ENCODE measurements around the gene METTL8.
A peak's percentile ranks its signal among the peaks of the same experiment; 100 is the strongest.

Gene METTL8

GRCh38 chr2:171330155-171330956, 103.4 kb downstream of the METTL8 start:
- intact Hi-C loops (cut with micrococcal nuclease): no loop called here
- Mint-ChIP-seq H3K9me3 (no peaks in the 10 kb centered on the region), H3K27ac (peak overlapping the region; percentile 60), H3K4me3 (no peak overlapping the region), H3K36me3 (ENCODE audit: low read depth) (no peaks in the 10 kb centered on the region), H3K27me3 (no peaks in the 10 kb centered on the region), H3K4me1 (ENCODE audit: low read depth) (peaks cover 11% of the 10 kb centered on the region)

DNA sequence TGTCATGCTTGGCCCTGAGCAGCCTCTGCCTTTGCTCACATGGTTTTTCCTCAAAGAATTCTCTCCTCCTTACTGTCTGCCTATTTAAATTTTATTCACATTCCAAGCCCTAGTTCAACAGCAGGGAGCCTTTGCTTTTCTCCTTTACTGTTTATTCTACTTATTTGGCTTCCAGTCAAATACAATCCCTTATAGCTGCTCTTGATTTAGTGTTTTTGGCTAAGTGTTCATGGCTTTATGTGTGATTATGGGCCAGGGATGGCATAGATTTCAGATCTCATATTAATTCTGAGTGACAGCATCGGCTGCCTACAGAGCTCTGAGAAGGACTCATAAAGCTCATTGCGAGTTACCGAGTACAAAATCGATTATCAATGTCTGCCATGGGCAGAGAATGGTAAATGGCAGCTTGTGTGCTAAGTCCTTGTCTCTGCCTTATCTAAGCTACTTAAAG, 106.7 kb downstream of the METTL8 start:
- no peak overlapping the region for H3K4me3 Mint-ChIP-seq
- intact Hi-C loops (cut with micrococcal nuclease): no loop called here
- H3K9me3 Mint-ChIP-seq: no peaks in the 10 kb centered on the region
- H3K4me1 Mint-ChIP-seq (ENCODE audit: low read depth): peaks cover 24% of the 10 kb centered on the region
- no peak overlapping the region for H3K27ac Mint-ChIP-seq
- H3K27me3 Mint-ChIP-seq: no peaks in the 10 kb centered on the region
- H3K36me3 Mint-ChIP-seq (ENCODE audit: low read depth): no peaks in the 10 kb centered on the region

DNA sequence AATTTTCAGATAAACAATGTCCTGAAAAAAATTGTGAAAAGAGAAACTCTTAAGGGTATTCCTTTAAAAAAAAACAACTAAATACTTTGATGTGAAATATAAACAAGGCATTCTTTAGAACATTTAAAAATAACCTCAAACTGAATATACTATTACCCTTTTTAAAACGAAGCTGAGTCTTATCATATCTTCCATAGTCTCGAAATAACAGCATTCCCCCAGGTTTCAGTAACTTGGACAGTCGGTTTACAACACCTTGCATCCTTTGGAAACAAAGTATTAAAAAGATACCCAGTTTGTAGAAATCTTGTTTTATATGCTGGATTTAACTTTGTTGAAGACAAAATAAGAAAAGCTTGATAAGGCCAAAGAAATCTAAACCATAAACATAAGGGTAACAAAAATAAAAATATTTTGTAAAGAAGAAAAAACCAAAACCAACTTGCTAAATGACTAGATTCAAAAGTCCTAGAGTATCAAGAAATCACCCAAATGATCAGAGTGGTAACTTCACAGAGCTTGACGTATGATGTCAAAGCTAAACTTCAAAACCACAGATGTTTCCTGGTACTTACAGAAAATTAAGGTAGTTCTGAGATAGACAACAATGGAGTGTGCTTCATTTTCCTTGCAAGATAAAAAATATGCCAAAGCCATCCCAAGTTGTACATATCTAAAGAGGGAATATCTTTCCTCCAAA, 107.8 kb downstream of the METTL8 start:
- peaks cover 22% of the 10 kb centered on the region for H3K4me1 Mint-ChIP-seq (ENCODE audit: low read depth)
- no peaks in the 10 kb centered on the region for H3K9me3 Mint-ChIP-seq
- H3K27me3 Mint-ChIP-seq: no peaks in the 10 kb centered on the region
- no peak overlapping the region for H3K27ac Mint-ChIP-seq
- intact Hi-C loops (cut with micrococcal nuclease): no loop called here
- no peak overlapping the region for H3K4me3 Mint-ChIP-seq
- H3K36me3 Mint-ChIP-seq (ENCODE audit: low read depth): no peaks in the 10 kb centered on the region

- peaks cover 18% of the 10 kb centered on the region for H3K4me1 Mint-ChIP-seq (ENCODE audit: low read depth)
- intact Hi-C loops (cut with micrococcal nuclease): no loop called here
- no peak overlapping the region for H3K27ac Mint-ChIP-seq
- H3K9me3 Mint-ChIP-seq: no peaks in the 10 kb centered on the region
- no peak overlapping the region for H3K4me3 Mint-ChIP-seq
- H3K36me3 Mint-ChIP-seq (ENCODE audit: low read depth): no peaks in the 10 kb centered on the region
- H3K27me3 Mint-ChIP-seq: no peaks in the 10 kb centered on the region
Measured at GRCh38 chr2:171323971-171324528, 109.7 kb downstream of the METTL8 start.

DNA sequence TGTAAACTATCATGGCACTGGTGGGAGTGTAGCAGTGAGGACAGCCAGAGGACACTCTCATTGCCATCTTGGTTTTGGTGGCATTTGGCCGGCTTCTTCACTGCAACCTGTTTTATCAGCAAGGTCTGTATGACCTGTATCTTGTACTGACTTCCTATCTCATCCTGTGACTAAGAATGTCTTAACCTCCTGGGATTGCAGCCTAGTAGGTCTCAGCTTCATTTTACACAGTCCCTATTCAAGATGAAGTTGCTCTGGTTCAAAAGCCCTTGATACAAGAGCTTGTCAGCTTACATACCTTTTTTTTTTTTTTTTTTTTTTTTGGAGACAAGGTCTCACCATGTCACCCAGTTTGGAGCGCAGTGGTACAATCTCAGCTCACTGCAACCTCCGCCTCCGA, 110.9 kb downstream of the METTL8 start:
- no peak overlapping the region for H3K27ac Mint-ChIP-seq
- peaks cover 27% of the 10 kb centered on the region for H3K4me1 Mint-ChIP-seq (ENCODE audit: low read depth)

DNA sequence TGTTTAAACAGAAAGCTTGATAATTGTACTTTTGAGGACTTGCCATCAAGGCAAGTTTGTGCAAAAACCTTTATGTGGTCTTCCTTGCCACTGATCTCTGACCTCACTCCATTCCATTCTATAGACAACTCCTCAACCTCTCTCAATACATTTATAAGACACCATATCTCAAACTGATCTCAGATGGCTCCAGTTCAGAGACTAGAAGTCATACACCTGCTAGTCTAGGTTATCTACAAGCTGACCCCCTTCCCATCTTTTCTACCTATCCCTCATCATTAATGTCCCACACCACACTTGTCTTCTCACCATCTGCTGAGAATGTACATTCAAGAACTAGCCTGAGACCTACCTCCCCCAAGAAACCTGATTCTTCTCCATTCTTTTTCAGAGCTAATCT, 113.1 kb downstream of the METTL8 start:
- H3K4me1 Mint-ChIP-seq (ENCODE audit: low read depth): peaks cover 27% of the 10 kb centered on the region
- intact Hi-C loops (cut with micrococcal nuclease): no loop called here
- H3K4me3 Mint-ChIP-seq: no peak overlapping the region

More for the DNA sequence above, 110.9 kb downstream of the METTL8 start:
- Mint-ChIP-seq H3K4me3 (no peak overlapping the region), H3K9me3 (no peaks in the 10 kb centered on the region), H3K27me3 (no peaks in the 10 kb centered on the region), H3K36me3 (ENCODE audit: low read depth) (no peaks in the 10 kb centered on the region)
- intact Hi-C loops (cut with micrococcal nuclease): no loop called here

DNA sequence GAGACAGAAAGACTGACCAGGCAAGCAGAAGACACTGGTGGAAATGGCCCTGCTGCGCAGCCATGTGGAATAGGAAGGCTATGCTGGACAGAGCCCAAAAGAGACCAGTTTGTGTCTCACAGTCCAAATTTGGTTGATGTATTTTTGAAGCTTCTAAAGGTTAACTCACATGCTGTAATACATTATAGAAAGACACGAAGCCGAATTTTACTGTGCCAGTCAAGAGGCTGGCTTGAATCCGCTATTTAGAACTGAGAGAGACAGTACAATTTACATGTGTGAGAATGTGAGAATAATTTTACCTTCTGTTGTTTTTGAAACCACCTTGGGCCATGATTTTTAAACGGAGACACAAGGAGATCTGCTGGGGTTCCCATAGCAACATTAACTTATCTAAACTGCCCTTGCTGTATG, 113.6 kb downstream of the METTL8 start:
- Mint-ChIP-seq H3K27ac (no peak overlapping the region), H3K4me3 (no peak overlapping the region), H3K36me3 (ENCODE audit: low read depth) (no peaks in the 10 kb centered on the region), H3K4me1 (ENCODE audit: low read depth) (peaks cover 27% of the 10 kb centered on the region), H3K27me3 (no peaks in the 10 kb centered on the region), H3K9me3 (no peaks in the 10 kb centered on the region)
- intact Hi-C loops (cut with micrococcal nuclease): no loop called here

More for the DNA sequence above, 113.1 kb downstream of the METTL8 start:
- no peak overlapping the region for H3K27ac Mint-ChIP-seq
- H3K9me3 Mint-ChIP-seq: no peaks in the 10 kb centered on the region
- H3K36me3 Mint-ChIP-seq (ENCODE audit: low read depth): no peaks in the 10 kb centered on the region
- H3K27me3 Mint-ChIP-seq: no peaks in the 10 kb centered on the region

GRCh38 chr2:171319164-171319810, 114.5 kb downstream of the METTL8 start:
- intact Hi-C loops (cut with micrococcal nuclease): no loop called here
- peaks cover 25% of the 10 kb centered on the region for H3K4me1 Mint-ChIP-seq (ENCODE audit: low read depth)
- no peaks in the 10 kb centered on the region for H3K9me3 Mint-ChIP-seq
- H3K27me3 Mint-ChIP-seq: no peaks in the 10 kb centered on the region
- no peak overlapping the region for H3K27ac Mint-ChIP-seq
- H3K36me3 Mint-ChIP-seq (ENCODE audit: low read depth): no peaks in the 10 kb centered on the region
- no peak overlapping the region for H3K4me3 Mint-ChIP-seq

DNA sequence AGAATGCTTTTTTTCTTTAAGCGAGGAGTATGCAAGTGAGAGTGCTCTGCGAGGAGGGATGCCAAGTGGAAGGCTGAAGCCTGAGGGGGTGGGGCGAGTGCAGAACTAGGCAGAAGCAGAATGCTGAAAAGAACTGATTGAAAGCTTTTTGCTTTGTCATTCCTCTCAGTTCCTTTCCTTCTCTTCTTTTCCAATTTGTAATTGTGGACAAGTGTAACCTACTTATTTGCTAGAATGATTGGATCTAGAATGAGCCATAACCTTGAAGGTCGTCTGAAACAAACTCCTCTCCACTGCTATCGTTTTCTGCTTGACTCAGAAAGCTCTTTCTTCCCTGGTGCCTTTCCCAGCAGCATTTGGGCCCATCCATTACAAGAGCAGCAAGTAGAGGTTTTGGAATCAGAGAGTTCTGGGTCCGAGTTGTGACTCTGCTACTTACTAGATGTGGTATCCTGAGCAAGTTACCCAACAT, 115.3 kb downstream of the METTL8 start:
- intact Hi-C loops (cut with micrococcal nuclease): no loop called here
- H3K4me3 Mint-ChIP-seq: no peak overlapping the region
- no peaks in the 10 kb centered on the region for H3K27me3 Mint-ChIP-seq
- no peaks in the 10 kb centered on the region for H3K36me3 Mint-ChIP-seq (ENCODE audit: low read depth)
- H3K4me1 Mint-ChIP-seq (ENCODE audit: low read depth): peaks cover 17% of the 10 kb centered on the region
- no peaks in the 10 kb centered on the region for H3K9me3 Mint-ChIP-seq
- H3K27ac Mint-ChIP-seq: no peak overlapping the region

- Mint-ChIP-seq H3K4me3 (no peak overlapping the region), H3K27ac (no peak overlapping the region), H3K27me3 (no peaks in the 10 kb centered on the region), H3K36me3 (ENCODE audit: low read depth) (no peaks in the 10 kb centered on the region), H3K4me1 (ENCODE audit: low read depth) (peaks cover 14% of the 10 kb centered on the region), H3K9me3 (peaks cover 3% of the 10 kb centered on the region)
- intact Hi-C loops (cut with micrococcal nuclease): no loop called here
Measured at GRCh38 chr2:171317492-171318125, 116.2 kb downstream of the METTL8 start.

GRCh38 chr2:171316755-171317337, 116.9 kb downstream of the METTL8 start:
- H3K9me3 Mint-ChIP-seq: peaks cover 10% of the 10 kb centered on the region
- H3K4me3 Mint-ChIP-seq: no peak overlapping the region
- no peak overlapping the region for H3K27ac Mint-ChIP-seq
- intact Hi-C loops (cut with micrococcal nuclease): no loop called here
- no peaks in the 10 kb centered on the region for H3K27me3 Mint-ChIP-seq
- H3K36me3 Mint-ChIP-seq (ENCODE audit: low read depth): peaks cover 4% of the 10 kb centered on the region
- peaks cover 14% of the 10 kb centered on the region for H3K4me1 Mint-ChIP-seq (ENCODE audit: low read depth)

GRCh38 chr2:171316220-171316619, 117.6 kb downstream of the METTL8 start:
- Mint-ChIP-seq H3K27ac (no peak overlapping the region), H3K36me3 (ENCODE audit: low read depth) (peaks cover 10% of the 10 kb centered on the region), H3K27me3 (no peaks in the 10 kb centered on the region), H3K4me3 (no peak overlapping the region), H3K9me3 (peaks cover 17% of the 10 kb centered on the region), H3K4me1 (ENCODE audit: low read depth) (peaks cover 14% of the 10 kb centered on the region)
- intact Hi-C loops (cut with micrococcal nuclease): no loop called here

- Mint-ChIP-seq H3K4me1 (ENCODE audit: low read depth) (peaks cover 14% of the 10 kb centered on the region), H3K27ac (no peak overlapping the region), H3K9me3 (peaks cover 21% of the 10 kb centered on the region), H3K27me3 (no peaks in the 10 kb centered on the region), H3K4me3 (no peak overlapping the region), H3K36me3 (ENCODE audit: low read depth) (peaks cover 14% of the 10 kb centered on the region)
- intact Hi-C loops (cut with micrococcal nuclease): no loop called here
Measured at GRCh38 chr2:171315781-171316180, 118.0 kb downstream of the METTL8 start.
